CD1c-positive myeloid dendritic cell (primary cell): Measurements from ENCODE around the gene SYNJ1.
"Not testable (repeated sequence)": the region's sequence is repeated elsewhere in the genome, so short reads cannot be mapped to it uniquely, and the experiment has no call there.

Experiments used
- DNase-seq: peaks from one replicate; pipeline ENCODE4 v3.0.0-alpha.2; 2016; ENCODE audit errors: extremely low spot score

The SYNJ1 gene

GRCh38 chr21:32733990-32734613, 6.3 kb upstream of the SYNJ1 start:
- DNase-seq, result no peak

- DNase-seq, result no peak
These were observed 5.5 kb upstream of the SYNJ1 start for GRCh38 chr21:32733356-32733755.

DNA sequence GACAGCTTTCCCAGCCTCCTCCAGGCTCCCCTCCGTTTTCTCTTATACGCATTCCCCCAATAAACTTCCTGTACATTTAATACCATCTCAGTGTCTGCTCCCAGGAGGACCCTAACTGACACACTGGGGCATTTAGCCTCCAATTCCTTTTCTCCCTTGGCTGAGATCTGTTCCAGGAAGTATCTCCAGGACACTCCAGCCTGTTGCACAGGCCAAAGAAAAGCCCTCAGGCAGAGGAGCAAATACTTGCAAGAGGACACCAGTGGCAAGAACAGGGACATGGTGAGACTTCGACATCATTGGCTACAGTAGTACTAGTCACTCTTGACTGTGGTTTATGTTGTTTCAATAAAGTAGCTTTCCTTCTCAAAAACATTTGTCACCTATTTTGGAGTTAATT, 4.7 kb upstream of the SYNJ1 start:
- DNase-seq, result no peak

DNA sequence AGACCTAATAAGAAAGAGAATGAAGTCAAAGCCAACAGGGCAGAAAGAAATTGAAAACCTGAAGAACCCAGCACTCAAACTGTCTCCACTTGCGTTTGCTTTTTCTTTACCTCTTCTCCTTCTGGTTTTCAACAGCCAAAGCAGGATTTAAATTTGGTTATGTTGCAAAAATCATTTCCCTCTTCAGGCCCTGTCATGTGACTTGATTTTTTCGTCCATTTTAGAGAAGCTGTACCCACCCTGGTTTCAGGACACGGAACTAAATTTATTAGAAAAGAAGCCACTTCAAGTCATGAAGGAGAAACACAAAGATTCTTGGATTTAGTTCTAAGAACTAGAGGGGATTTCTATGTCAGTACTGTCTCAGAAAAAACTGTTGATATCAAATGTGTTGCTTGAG, 1.0 kb upstream of the SYNJ1 start:
- peak; percentile 77 for DNase-seq

DNA sequence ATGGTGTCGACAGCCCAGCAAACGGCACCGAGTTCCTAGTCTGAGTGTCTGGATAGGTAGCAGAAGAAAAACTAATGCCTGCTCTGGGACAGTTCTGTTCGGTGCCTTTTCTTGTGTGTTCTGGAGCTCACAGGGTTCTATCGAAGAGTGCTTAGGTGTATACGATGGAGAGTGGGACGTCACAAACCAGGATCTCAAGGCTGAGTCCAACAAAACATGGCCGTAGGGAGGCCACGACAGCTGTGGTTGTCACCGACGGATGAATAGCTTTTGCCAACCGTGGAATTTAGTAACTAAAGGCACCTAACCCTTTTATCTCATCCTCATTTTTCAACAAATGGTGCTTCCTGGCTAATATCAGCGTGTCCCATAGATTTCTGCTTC, 635 bp upstream of the SYNJ1 start:
- DNase-seq, result no peak

DNA sequence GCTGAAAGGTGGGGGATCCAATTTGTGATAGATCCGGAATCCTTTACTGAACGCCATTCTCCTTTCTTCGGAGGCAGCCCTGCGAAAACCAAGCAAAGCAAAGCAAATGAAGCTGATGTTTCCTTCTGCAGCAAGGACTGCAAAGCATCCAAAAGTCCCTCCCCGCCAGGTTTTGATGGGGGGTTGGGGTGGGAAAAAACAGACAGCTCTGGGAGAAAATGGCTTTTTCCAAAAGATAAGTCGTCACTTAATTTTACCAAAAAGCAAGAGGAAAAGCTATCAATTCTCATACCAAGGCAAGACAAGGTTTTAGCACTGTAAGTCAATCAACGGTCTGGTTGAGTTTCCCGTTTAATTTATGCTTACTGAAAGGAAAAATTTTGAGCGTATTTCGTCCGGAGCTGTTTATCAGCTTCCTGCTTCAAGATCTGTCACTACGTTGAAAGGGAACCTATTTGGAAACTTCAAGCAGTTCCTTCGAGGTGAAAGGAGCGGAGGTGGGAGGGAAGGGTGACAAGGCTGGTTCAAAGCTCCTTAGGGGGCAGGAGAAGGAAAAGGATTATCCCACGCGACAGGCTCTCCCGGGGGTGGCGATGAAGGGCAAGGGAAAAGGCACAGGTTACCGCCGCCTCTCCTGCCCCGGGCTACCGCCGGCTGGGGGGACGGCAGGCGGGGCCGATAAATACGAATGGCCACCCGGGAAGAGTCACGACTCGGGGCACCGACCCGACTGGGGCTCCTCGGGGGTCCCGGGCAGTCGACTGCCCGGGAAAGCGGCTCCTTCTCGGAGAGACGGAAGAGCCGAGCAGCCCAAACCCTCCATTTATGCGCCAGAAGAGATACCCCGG, 750 bp downstream of the SYNJ1 start:
- DNase-seq, result peak; percentile 90

DNA sequence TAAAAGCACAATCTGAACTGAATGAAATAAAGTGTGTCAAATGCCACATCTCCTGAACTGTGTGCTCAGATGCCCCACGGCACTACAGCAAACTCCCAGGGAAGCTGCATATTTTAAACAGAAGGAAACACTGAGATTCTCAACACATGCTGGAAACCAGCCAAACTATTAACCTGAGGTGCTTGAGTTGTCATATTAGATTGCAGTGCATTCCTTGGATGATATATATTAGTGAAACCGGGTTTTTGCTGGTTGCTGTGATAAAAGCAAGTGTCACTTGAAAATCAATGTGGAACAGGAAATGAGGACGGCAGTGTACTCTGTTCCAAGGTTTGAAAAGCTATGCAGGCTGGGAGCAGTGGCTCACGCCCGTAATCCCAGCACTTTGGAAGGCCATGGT, 8.7 kb downstream of the SYNJ1 start:
- DNase-seq, result no peak

DNA sequence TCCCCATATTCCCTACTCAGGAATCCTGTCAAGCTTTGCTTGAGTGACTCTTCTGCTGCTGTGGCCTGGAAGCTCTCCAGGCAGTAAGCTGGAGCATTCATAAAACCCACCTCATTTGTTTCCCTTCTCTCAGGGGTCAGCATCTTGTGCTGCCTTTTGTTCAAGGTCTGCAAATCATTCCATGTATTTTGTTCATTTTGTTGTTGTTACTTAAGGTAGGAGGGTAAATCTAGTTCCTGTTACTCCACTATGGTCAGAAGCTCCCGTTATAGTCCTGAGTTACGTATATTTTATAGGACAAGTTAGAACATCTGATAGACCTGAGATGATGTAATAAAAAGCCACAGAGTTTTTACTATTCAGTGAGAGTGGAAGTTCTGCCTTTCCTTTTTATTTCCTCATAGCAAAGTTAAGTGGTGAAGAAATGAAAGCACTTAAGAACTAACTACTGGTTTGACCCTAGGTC, 9.9 kb downstream of the SYNJ1 start:
- DNase-seq, result peak; percentile 43

DNA sequence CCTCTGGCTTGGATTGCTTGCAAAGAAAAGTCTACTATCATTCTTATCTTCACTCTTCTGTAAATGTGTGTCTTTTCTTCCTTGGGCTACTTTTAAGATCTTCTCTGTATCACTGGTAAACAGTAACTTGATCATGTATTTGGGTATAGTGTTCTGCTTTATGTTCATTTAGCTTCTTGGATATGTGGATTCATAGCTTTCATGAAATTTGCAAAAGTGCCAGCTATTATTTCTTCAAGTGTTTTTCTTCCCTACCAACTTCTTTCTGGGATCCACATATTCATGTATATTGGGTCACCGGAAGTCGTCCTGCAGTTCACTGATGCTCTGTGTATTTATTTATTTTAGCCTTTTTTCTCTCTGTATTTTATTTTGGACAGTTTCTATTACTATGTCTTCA, 11.3 kb downstream of the SYNJ1 start:
- DNase-seq, result no peak

DNA sequence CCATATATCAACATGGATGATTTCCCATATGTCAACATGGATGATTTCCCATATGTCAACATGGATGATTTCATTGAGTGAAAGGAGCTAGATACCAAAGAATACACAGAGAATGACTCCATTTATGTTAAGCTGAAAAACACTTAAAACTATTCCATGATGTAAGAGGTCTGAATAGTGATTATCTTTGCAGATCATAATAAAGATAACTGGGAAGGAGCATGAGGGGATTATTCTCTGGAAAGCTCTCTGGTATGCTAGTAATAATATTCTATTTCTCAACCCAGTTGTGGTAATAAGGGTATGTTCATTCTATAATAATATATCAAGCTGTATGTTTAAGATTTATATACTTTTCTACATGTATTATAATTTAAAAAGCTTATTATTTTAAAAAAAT, 14.1 kb downstream of the SYNJ1 start:
- DNase-seq, result no peak

- DNase-seq, result no peak
These were observed 15.2 kb downstream of the SYNJ1 start for GRCh38 chr21:32712641-32713040.

DNA sequence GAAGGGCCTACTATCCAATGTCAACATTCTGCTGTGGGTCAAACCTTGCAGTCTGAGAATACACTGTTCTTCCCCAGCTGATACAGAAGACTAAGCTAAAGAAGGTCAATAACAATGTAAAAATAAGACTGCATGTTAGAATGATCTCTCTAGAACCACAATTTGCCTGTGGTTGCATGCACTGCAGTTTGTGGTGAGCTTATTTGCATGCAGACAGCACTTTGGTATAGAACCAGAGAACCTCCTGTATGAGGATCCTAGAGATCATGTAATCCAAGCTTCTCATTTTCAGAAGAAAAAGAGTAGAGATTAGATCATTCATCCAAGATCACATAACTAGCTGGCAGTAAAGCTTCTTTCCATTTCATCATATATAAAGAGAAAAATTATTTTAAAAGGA, 15.8 kb downstream of the SYNJ1 start:
- DNase-seq, result no peak

- DNase-seq, result no peak
These were observed 16.8 kb downstream of the SYNJ1 start for GRCh38 chr21:32710987-32711386.

DNA sequence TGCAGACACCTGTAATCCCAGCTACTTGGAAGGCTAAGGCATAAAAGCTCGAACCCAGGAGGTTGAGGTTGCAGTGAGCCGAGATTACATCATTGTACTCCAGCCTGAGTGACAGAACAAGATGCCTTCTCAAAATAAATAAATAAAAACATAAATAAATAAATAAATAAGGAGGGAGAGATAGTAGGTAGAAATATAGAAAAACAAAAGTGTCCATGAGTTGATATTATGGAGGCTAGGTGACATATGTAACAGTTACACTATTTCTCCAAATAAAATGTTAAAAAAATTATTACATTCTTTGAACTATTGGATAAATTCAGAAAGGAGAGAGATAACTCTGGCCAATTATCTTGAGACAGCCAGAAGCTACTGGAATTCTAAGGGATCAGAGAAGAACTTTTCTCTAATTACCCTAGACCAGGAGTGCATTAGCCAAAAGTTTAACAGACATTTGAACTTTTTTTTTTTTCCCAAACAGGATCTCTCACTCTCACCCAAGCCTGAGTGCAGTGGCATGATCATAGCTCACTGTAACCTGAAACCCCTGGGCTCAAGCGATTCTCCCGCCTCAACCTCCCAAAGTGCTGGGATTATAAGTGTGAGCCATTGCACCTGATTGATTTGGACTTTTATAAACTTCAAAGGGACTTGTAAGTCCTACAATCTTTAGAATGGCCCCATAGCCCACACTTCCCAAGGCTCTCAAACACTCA, 17.6 kb downstream of the SYNJ1 start:
- DNase-seq, result no peak

GRCh38 chr21:32708069-32708468, 19.7 kb downstream of the SYNJ1 start:
- DNase-seq, result no peak

- no peak for DNase-seq
These were observed 21.9 kb downstream of the SYNJ1 start for GRCh38 chr21:32705901-32706300.

GRCh38 chr21:32705139-32705538, 22.7 kb downstream of the SYNJ1 start:
- no peak for DNase-seq

DNA sequence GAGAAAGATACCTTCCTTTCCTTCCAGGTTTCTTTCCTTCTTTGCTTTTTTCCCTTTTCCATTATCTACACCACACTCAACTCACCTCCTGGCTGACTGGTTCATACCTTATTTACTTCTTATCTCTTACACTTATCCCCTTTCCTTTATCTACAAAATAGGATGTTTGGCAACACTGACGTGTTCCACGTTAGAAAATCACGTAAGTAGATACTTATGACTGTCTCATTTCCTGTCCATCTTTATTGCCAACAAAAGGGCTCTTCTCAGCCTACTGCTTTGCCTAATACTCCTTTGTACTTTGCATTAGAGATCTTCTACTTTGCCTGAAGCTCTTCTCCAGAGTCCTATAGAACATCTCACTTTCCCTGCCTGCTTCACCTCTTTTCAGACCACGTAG, 25.1 kb downstream of the SYNJ1 start:
- no peak for DNase-seq

DNA sequence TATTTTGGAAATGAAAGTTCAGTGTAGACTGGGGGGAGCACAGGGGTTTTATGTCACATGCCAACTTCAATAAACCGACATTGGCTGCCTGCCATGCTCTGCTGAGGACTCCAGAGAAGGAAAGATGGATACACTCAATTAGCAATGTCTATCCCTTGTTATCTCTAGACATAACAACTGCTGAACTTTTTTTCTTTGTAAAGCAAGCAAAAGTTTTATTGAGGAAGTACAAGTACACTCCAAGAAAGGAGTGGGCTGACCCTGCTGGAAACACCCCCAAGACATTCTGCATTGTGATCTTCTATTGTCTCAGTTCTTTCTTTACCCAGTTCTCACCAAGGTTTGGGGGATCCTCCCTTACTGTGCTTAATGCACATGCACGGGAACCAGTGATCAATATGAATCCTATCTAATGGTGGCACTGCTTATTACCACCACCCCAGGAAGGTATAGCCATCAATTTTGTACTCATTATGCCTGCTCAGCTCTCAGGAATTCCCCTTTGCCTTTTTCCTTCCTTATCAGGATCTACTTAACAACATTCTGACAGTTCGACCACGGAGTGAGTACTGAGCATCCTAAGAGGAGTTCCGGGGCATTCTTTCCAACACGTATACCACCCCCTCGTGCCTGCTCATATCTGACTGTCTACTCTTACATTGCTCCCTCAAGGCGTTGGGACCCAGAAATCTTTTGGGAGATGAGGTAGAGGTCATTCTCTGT, 28.7 kb downstream of the SYNJ1 start:
- DNase-seq, result peak; percentile 5

- DNase-seq, result no peak
These were observed 29.5 kb downstream of the SYNJ1 start for GRCh38 chr21:32698286-32698685.

- DNase-seq, result not testable (repeated sequence)
These were observed 32.3 kb downstream of the SYNJ1 start for GRCh38 chr21:32695482-32695881.

DNA sequence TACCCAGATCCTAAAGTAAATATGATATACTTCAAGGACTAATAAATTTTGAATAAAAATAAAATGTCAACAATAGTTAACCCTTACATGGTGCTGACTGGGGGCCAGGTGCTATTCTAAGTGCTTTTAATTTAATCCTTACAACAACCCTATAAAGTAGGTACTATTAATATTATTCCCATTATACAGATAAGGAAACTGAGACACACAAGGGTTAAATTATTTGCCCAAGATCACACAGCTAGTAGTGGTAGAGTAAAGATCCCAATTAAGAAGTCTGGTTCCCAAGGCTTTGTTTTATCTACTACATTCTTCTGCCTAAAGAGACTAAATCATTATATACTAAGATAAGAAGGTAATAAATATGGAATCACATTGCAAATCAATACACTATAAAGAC, 34.2 kb downstream of the SYNJ1 start:
- DNase-seq, result no peak
